Middle frontal gyrus (tissue), 1 donor: ENCODE results near the gene ZNF417.
"Not testable (repeated sequence)": the region's sequence is repeated elsewhere in the genome, so short reads cannot be mapped to it uniquely, and the experiment has no call there.

ENCODE experiments used
- DNase-seq: peaks from one replicate; pipeline ENCODE4 v3.0.0-alpha.2; 2015; ENCODE audit warnings: low spot score; ENCODE audit errors: extremely low spot score

ZNF417 gene

DNA sequence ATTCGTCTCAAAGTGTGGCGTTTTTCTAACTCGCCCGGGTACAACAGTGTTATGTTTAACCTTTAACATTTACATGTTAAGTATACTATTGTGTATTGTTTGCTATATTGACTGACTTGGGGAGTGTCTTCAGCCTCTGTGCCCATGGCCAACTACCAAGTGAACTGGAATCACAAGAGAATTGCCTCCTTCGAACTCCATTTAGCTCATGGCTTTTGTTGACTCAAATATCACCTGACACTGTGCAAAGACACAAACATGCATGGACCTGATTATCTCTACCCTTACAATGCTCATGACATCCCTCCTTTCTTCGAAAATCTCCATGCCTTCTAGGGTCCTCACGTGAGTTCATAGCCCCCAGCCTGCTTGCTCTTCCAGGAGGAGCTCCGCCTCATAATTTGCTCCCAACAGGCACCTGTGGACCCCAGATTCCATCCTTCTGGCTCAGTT is 28.3 kb downstream of the ZNF417 start:
- DNase-seq = no peak

DNA sequence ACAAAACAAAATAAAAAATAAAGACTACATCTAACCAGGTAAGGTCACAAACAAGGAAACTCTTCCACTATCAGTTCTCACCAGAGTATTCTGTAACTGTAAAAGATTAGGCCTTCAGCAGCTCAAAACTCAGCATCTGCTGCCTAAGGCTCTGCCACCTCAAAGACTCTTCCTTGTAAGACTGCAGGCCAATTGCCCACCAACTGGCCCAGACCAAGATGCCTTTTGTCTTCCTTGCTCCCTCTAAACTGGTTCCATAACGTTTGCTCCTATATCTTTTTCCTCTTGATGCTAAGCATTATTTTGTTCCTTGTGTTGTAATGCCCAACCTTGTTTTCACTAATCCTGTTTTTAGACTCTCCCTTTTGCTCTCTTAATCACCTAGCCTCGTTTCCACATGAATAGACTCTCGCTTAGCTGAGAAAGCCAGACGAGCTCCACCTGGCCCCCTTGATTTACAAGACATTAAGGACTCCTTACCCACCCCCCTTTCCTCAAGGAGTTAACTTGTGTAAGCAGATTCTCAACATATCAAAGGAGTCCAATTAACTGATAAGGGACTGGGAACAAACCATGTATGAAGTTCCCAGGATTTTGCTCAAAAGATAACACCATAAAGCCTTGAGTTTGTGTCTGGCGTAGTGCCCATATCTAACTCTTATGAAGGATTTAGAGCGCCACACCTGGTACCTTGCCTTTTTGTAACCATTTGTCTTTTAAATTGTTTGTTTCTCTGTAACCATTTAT is 29.0 kb downstream of the ZNF417 start:
- no peak for DNase-seq

DNA sequence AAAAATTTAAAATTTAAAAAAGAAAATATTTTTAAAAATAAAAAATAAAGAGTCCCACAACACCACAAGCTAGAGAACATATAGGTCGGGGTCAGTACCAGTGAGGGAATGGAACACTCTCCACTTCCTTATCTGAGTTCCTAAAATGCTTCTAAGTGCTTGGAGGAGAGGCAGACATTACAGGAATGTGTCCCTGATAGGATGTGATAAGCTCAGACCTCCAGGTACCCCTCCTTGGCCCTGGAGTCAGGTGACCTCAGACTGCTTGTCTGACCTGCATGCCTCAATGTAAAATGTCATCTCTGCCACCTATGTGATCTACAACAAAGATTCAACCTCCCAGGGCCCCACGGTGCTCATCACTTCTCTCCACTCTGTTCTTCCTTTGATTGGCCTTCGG is 30.3 kb downstream of the ZNF417 start:
- no peak for DNase-seq

DNA sequence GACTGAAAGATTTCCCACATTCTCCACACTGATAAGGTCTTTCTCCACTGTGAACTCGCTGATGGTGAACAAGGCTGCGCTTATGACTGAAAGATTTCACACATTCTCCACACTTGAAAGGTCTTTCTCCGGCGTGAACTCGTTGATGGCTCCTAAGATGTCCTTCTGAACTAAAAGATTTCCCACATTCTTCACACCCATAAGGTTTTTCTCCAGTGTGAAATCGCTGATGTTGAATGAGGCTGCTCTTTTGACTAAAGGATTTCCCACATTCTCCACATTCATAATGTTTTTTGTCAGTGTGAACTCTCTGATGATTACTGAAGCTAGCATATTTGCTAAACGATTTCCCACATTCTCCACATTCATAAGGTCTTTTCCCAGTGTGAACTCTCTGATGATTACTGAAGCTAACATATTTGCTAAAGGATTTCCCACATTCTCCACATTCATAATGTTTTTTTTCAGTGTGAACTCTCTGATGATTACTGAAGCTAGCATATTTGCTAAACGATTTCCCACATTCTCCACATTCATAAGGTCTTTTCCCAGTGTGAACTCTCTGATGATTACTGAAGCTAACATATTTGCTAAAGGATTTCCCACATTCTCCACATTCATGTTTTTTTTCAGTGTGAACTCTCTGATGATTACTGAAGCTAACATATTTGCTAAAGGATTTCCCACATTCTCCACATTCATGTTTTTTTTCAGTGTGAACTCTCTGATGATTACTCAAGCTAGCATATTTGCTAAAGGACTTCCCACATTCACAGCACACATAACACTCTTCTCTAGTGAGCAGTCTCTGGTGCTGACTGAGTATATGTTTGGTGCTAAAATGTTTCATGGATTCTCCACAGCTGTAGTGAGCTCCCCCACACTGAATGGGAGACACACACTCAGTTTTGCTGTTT is 42.3 kb downstream of the ZNF417 start:
- not testable (repeated sequence) for DNase-seq

DNA sequence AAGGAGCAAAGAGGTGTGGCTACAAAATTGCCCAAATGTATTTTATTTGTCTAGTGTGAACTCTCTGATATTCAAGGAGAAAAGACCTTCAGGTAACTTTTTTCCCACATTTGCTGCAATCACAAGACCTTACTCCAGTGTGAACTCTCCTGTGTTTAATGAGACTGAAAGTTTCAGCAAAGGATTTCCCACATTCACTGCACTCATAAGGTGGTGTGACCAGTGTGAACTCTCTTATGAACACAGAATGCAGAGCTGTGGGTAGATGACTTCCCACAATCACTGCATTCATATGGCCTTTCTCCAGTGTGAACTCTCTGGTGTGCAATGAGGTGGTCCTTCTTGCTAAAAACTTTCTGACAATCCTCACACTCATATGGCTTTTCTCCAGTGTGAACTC is 43.9 kb downstream of the ZNF417 start:
- no peak for DNase-seq

DNA sequence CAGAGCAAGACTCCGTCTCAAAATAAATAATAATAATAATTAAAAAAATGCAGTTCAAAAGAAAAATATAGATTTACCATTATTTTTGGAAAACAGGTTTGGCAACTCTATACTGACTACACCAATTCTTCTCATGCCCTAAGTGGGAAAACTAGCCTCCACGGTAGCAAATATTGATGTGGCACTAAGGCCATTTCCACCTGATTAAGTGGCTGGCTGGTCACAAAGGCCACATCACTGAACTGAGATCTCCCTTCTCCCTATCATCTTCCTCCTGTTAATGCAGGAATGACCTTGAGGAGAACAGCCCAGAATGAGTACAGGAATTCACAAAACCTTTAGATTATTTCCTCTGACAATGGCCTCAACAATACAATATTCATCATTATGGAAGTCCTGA is 46.2 kb downstream of the ZNF417 start:
- DNase-seq = no peak

DNA sequence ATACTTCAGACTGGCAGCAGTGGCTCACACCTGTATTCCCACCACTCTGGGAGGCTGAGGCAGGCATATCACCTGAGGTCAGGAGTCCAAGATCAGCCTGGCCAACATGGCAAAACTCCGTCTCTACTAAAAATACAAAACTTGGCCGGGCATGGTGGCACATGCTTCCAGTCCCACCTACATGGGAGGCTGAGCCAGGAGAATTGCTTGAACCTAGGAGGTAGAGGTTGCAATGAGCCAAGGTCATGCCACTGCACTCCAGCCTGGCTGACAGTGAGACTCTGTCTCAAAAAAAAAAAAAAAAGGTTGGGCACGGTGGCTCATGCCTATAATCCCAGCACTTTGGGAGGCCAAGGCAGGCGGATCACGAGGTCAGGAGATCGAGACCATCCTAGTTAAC is 46.7 kb downstream of the ZNF417 start:
- not testable (repeated sequence) for DNase-seq

DNA sequence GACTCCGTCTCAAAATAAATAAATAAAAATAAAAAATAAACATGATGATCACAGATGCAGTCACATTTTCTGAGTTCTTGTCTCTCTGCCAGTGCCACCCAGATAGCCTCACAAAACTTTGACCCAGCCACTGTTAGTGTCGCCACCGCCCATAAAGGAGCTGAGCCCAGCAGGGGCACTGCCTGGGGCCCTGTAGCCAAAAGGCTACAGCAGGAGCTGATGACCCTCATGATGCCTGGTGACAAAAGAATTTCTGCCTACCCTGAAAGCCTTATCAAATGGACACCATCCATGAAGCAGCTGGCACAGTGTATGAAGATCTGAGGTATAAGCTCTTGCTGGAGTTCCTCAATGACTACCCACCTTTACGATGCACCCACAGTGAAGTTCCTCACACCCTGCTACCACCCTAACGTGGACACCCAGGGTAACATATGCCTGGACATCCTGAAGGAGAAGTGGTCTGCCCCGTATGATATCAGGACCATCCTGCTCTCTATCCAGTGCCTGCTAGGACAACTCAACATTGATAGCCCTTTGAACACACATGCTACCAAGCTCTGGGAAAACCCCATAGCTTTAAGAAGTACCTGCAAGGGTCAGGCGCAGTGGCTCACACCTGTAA is 48.4 kb downstream of the ZNF417 start:
- DNase-seq = no peak
